ENCODE data around the gene ALAS1.

GRCh38 chr3:52195823-52196331, 2.1 kb upstream of the ALAS1 start:
- TF ChIP-seq CTCF (IDR thresholded peaks at IDR 0.05; ENCODE audit: extremely low read depth in 1 of 2, insufficient read depth in 1 of 2, low read depth in 1 of 2, low read length in 2 of 2) (no peak), POLR2AphosphoS5 (IDR thresholded peaks at IDR 0.05; ENCODE audit: insufficient read depth, low read depth, low read length) (no peak), EZH2 (IDR thresholded peaks at IDR 0.05; ENCODE audit: borderline replicate concordance, low read depth, low read length, severe bottlenecking) (no peak), JUN (IDR thresholded peaks at IDR 0.05; ENCODE audit: borderline replicate concordance, insufficient read depth, insufficient read length, low read depth) (no peak), POLR2A (IDR thresholded peaks at IDR 0.05; ENCODE audit: low read depth, low read length) (no peak)
